HCEC 1CT (cell line): Measurements from ENCODE around the gene SHPK.
"Not testable (repeated sequence)": the region's sequence is repeated elsewhere in the genome, so short reads cannot be mapped to it uniquely, and the experiment has no call there.

Experiments used
- DNase-seq: peaks from one replicate; pipeline ENCODE4 v3.0.0-alpha.2; 2017

The SHPK gene

GRCh38 chr17:3585826-3586225 lies 50.2 kb downstream of the SHPK start:
- no peak for DNase-seq

- DNase-seq, result no peak
Measured at GRCh38 chr17:3583456-3583855, 52.6 kb downstream of the SHPK start.

GRCh38 chr17:3582915-3583314 lies 53.1 kb downstream of the SHPK start:
- no peak for DNase-seq

GRCh38 chr17:3578667-3579066 lies 57.4 kb downstream of the SHPK start:
- DNase-seq, result not testable (repeated sequence)

- DNase-seq, result no peak
Measured at GRCh38 chr17:3576970-3577369, 59.1 kb downstream of the SHPK start.

GRCh38 chr17:3575511-3575910 lies 60.5 kb downstream of the SHPK start:
- peak; percentile 81 for DNase-seq

- no peak for DNase-seq
Measured at GRCh38 chr17:3574231-3574630, 61.8 kb downstream of the SHPK start.

GRCh38 chr17:3573246-3574100 lies 62.6 kb downstream of the SHPK start:
- no peak for DNase-seq

- DNase-seq, result no peak
Measured at GRCh38 chr17:3572231-3572630, 63.8 kb downstream of the SHPK start.

GRCh38 chr17:3571043-3571900 lies 64.8 kb downstream of the SHPK start:
- DNase-seq, result no peak

GRCh38 chr17:3569534-3570137 lies 66.4 kb downstream of the SHPK start:
- no peak for DNase-seq

GRCh38 chr17:3566551-3566950 lies 69.5 kb downstream of the SHPK start:
- no peak for DNase-seq

GRCh38 chr17:3565143-3565542 lies 70.9 kb downstream of the SHPK start:
- no peak for DNase-seq

GRCh38 chr17:3564241-3564640 lies 71.8 kb downstream of the SHPK start:
- DNase-seq, result not testable (repeated sequence)

- no peak for DNase-seq
Measured at GRCh38 chr17:3559270-3559645, 76.8 kb downstream of the SHPK start.

- DNase-seq, result peak; percentile 59
Measured at GRCh38 chr17:3558603-3559269, 77.3 kb downstream of the SHPK start.
